ENCODE measurements around the gene NRG3.

- no peak for TF ChIP-seq CTCF (IDR thresholded peaks at IDR 0.05; ENCODE audit: low read depth, low read length, poor library complexity, severe bottlenecking)
- TF ChIP-seq EZH2phosphoT487 (IDR thresholded peaks at IDR 0.05; ENCODE audit: borderline replicate concordance, low read length) = no peak
These were observed 778.5 kb downstream of the NRG3 start for GRCh38 chr10:82653244-82654155.

Data from DOHH2 (cell line).